SU-DHL-6 (cell line): ENCODE measurements around the gene IFT52.

Source experiments
- H2AFZ ChIP-seq: fragments of 200-600 bp; sonication (generic); 2 replicates; pipeline ENCODE4 v1.6.1; 2014; ENCODE audit warnings: low read depth, mild to moderate bottlenecking, moderate library complexity, mixed read lengths, antibody characterized with exemption, low read length; ENCODE audit not compliant: severe bottlenecking
- H3F3A ChIP-seq: fragments of 200-600 bp; shearing (Covaris generic); 2 replicates; pipeline ENCODE4 v1.6.0; 2016; ENCODE audit warnings: antibody characterized with exemption, mild to moderate bottlenecking; ENCODE audit not compliant: insufficient read depth
- H3K27ac ChIP-seq: fragments of 200-600 bp; sonication (generic); 2 replicates; pipeline ENCODE4 v1.5.1; 2016; ENCODE audit warnings: low read depth, mild to moderate bottlenecking, low read length, moderate library complexity, mixed read lengths
- H3K27me3 ChIP-seq: fragments of 200-600 bp; sonication (generic), shearing (Covaris generic); 2 replicates; pipeline ENCODE4 v1.6.0; 2014; ENCODE audit warnings: mild to moderate bottlenecking, low read length
- H3K36me3 ChIP-seq: fragments of 200-600 bp; sonication (generic); 2 replicates; pipeline ENCODE4 v1.6.1; 2014; ENCODE audit warnings: mild to moderate bottlenecking, low read length, mixed read lengths
- H3K4me2 ChIP-seq: fragments of 300-600, 200-600 bp; shearing (Covaris generic), sonication (generic); 2 replicates; pipeline ENCODE4 v1.6.0; 2014; ENCODE audit warnings: low read length, low read depth, mild to moderate bottlenecking; ENCODE audit not compliant: poor library complexity, severe bottlenecking
- H3K4me3 ChIP-seq: fragments of 200-600 bp; sonication (generic); 2 replicates; pipeline ENCODE4 v1.5.1; 2014; ENCODE audit warnings: antibody characterized with exemption, low read length, mild to moderate bottlenecking, mixed read lengths; ENCODE audit not compliant: insufficient read depth, poor library complexity, severe bottlenecking
- H3K79me2 ChIP-seq: fragments of 200-600 bp; sonication (generic); 2 replicates; pipeline ENCODE4 v1.6.1; 2014; ENCODE audit warnings: mild to moderate bottlenecking, low read length, moderate library complexity; ENCODE audit not compliant: insufficient read depth
- H3K9ac ChIP-seq: fragments of 200-600 bp; sonication (generic); 2 replicates; pipeline ENCODE4 v1.7.0; 2014; ENCODE audit warnings: mild to moderate bottlenecking, low read length
- H3K9me2 ChIP-seq: fragments of 200-600 bp; sonication (generic); replicated peaks from 2 replicates; pipeline ENCODE4 v1.6.1; 2014; ENCODE audit warnings: low read length; ENCODE audit not compliant: insufficient read depth
- H3K9me3 ChIP-seq: fragments of 200-600 bp; sonication (generic); 2 replicates; pipeline ENCODE4 v1.6.1; 2014; ENCODE audit warnings: low read length, mixed read lengths; ENCODE audit not compliant: insufficient read depth
- H4K20me1 ChIP-seq: fragments of 200-600 bp; sonication (generic); 2 replicates; pipeline ENCODE4 v1.6.1; 2014; ENCODE audit warnings: low read depth, mild to moderate bottlenecking, antibody characterized with exemption, low read length, moderate library complexity, mixed read lengths
- EZH2phosphoT487 ChIP-seq: fragments of 200-600 bp; sonication (generic), shearing (Covaris generic); conservative IDR thresholded peaks from 2 replicates; pipeline ENCODE4 v1.6.1; 2018; ENCODE audit warnings: mild to moderate bottlenecking, antibody characterized with exemption, low read length, moderate library complexity, mixed read lengths
- TF ChIP-seq, protein P1 (sequence below): fragments of 200-600 bp; sonication (generic); IDR thresholded peaks from one replicate; pipeline ENCODE4 v1.5.1; 2017; ENCODE audit warnings: antibody characterized with exemption, mild to moderate bottlenecking, low read length, moderate library complexity; ENCODE audit not compliant: insufficient read depth, poor library complexity, severe bottlenecking

Gene IFT52

GRCh38 chr20:43681991-43682410 is 91.3 kb downstream of the IFT52 start:
- Histone ChIP-seq H3K36me3 (peaks cover 13% of the 10 kb centered on the region), H3K9ac (peak overlapping the region; percentile 64), H3K79me2 (peaks cover 55% of the 10 kb centered on the region), H3K27me3 (no peaks in the 10 kb centered on the region), H3K27ac (peak overlapping the region; percentile 97), H4K20me1 (no peaks in the 10 kb centered on the region), H3F3A (peaks cover 38% of the 10 kb centered on the region), H3K9me3 (no peaks in the 10 kb centered on the region), H3K4me3 (peak overlapping the region; percentile 25), H2AFZ (no peak overlapping the region), H3K4me2 (peak overlapping the region; percentile 63), H3K9me2 (no peaks in the 10 kb centered on the region)
- TF ChIP-seq, protein P1, sequence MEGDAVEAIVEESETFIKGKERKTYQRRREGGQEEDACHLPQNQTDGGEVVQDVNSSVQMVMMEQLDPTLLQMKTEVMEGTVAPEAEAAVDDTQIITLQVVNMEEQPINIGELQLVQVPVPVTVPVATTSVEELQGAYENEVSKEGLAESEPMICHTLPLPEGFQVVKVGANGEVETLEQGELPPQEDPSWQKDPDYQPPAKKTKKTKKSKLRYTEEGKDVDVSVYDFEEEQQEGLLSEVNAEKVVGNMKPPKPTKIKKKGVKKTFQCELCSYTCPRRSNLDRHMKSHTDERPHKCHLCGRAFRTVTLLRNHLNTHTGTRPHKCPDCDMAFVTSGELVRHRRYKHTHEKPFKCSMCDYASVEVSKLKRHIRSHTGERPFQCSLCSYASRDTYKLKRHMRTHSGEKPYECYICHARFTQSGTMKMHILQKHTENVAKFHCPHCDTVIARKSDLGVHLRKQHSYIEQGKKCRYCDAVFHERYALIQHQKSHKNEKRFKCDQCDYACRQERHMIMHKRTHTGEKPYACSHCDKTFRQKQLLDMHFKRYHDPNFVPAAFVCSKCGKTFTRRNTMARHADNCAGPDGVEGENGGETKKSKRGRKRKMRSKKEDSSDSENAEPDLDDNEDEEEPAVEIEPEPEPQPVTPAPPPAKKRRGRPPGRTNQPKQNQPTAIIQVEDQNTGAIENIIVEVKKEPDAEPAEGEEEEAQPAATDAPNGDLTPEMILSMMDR = no peak
- no peak for TF ChIP-seq EZH2phosphoT487

- Histone ChIP-seq H3K9ac (peak overlapping the region; percentile 41), H3F3A (peaks cover 42% of the 10 kb centered on the region), H3K79me2 (peaks cover 50% of the 10 kb centered on the region), H3K4me2 (peak overlapping the region; percentile 59), H2AFZ (no peak overlapping the region), H3K9me2 (no peaks in the 10 kb centered on the region), H3K36me3 (peaks cover 16% of the 10 kb centered on the region), H3K27me3 (no peaks in the 10 kb centered on the region), H3K9me3 (no peaks in the 10 kb centered on the region), H4K20me1 (no peaks in the 10 kb centered on the region), H3K27ac (peak overlapping the region; percentile 97), H3K4me3 (peak overlapping the region; percentile 25)
- TF ChIP-seq, protein P1 = no peak
- no peak for TF ChIP-seq EZH2phosphoT487
Observed at GRCh38 chr20:43682446-43682845, 91.7 kb downstream of the IFT52 start.

GRCh38 chr20:43686820-43687219 is 96.1 kb downstream of the IFT52 start:
- no peak for TF ChIP-seq EZH2phosphoT487
- TF ChIP-seq, protein P1 = no peak
- Histone ChIP-seq H3F3A (peaks cover 18% of the 10 kb centered on the region), H3K9me3 (no peaks in the 10 kb centered on the region), H3K9ac (no peak overlapping the region), H3K27me3 (no peaks in the 10 kb centered on the region), H3K4me3 (no peak overlapping the region), H3K4me2 (no peak overlapping the region), H4K20me1 (no peaks in the 10 kb centered on the region), H3K9me2 (no peaks in the 10 kb centered on the region), H3K36me3 (peaks cover 17% of the 10 kb centered on the region), H3K79me2 (peaks cover 32% of the 10 kb centered on the region; the same call in 1 of the 2 replicates), H2AFZ (no peak overlapping the region), H3K27ac (no peak overlapping the region)
